ENCODE data around the gene NRGN.

Gene NRGN

GRCh38 chr11:124724979-124725718, 14.6 kb upstream of the NRGN start:
- Histone ChIP-seq H3K4me1 (ENCODE audit: control insufficient read depth, insufficient read depth, low read length) (no peaks in the 10 kb centered on the region), H3K27ac (ENCODE audit: low read depth, low read length) (no peak overlapping the region), H3K27me3 (ENCODE audit: control insufficient read depth, insufficient read depth, low read length) (peaks cover 4% of the 10 kb centered on the region)

GRCh38 chr11:124725719-124726105, 14.0 kb upstream of the NRGN start:
- H3K36me3 ChIP-seq (ENCODE audit: control insufficient read depth, insufficient read depth, low read length) = no peaks in the 10 kb centered on the region
- H3K4me3 ChIP-seq (ENCODE audit: low read length) = no peak overlapping the region
- H3K27ac ChIP-seq (ENCODE audit: low read depth, low read length) = no peak overlapping the region
- H3K27me3 ChIP-seq (ENCODE audit: control insufficient read depth, insufficient read depth, low read length) = peaks cover 4% of the 10 kb centered on the region
- H3K4me1 ChIP-seq (ENCODE audit: control insufficient read depth, insufficient read depth, low read length) = no peaks in the 10 kb centered on the region
- no peak overlapping the region for H3K9ac ChIP-seq (ENCODE audit: low read length)

More at GRCh38 chr11:124724979-124725718, 14.6 kb upstream of the NRGN start:
- Histone ChIP-seq H3K9ac (ENCODE audit: low read length) (no peak overlapping the region), H3K36me3 (ENCODE audit: control insufficient read depth, insufficient read depth, low read length) (no peaks in the 10 kb centered on the region), H3K4me3 (ENCODE audit: low read length) (no peak overlapping the region)

- no peak overlapping the region for H3K27ac ChIP-seq (ENCODE audit: low read depth, low read length)
- no peaks in the 10 kb centered on the region for H3K4me1 ChIP-seq (ENCODE audit: control insufficient read depth, insufficient read depth, low read length)
- H3K36me3 ChIP-seq (ENCODE audit: control insufficient read depth, insufficient read depth, low read length) = no peaks in the 10 kb centered on the region
- no peak overlapping the region for H3K4me3 ChIP-seq (ENCODE audit: low read length)
- no peaks in the 10 kb centered on the region for H3K27me3 ChIP-seq (ENCODE audit: control insufficient read depth, insufficient read depth, low read length)
- H3K9ac ChIP-seq (ENCODE audit: low read length) = no peak overlapping the region
Measured at GRCh38 chr11:124727474-124727873, 12.3 kb upstream of the NRGN start.

GRCh38 chr11:124728134-124728533, 11.6 kb upstream of the NRGN start:
- Histone ChIP-seq H3K27me3 (ENCODE audit: control insufficient read depth, insufficient read depth, low read length) (no peaks in the 10 kb centered on the region), H3K4me1 (ENCODE audit: control insufficient read depth, insufficient read depth, low read length) (no peaks in the 10 kb centered on the region), H3K27ac (ENCODE audit: low read depth, low read length) (no peak overlapping the region), H3K4me3 (ENCODE audit: low read length) (no peak overlapping the region), H3K36me3 (ENCODE audit: control insufficient read depth, insufficient read depth, low read length) (no peaks in the 10 kb centered on the region), H3K9ac (ENCODE audit: low read length) (no peak overlapping the region)

- H3K9ac ChIP-seq (ENCODE audit: low read length) = no peak overlapping the region
- no peaks in the 10 kb centered on the region for H3K4me1 ChIP-seq (ENCODE audit: control insufficient read depth, insufficient read depth, low read length)
- H3K4me3 ChIP-seq (ENCODE audit: low read length) = no peak overlapping the region
- no peak overlapping the region for H3K27ac ChIP-seq (ENCODE audit: low read depth, low read length)
- no peaks in the 10 kb centered on the region for H3K27me3 ChIP-seq (ENCODE audit: control insufficient read depth, insufficient read depth, low read length)
- no peaks in the 10 kb centered on the region for H3K36me3 ChIP-seq (ENCODE audit: control insufficient read depth, insufficient read depth, low read length)
Measured at GRCh38 chr11:124729571-124729970, 10.2 kb upstream of the NRGN start.

GRCh38 chr11:124732230-124732629, 7.5 kb upstream of the NRGN start:
- Histone ChIP-seq H3K36me3 (ENCODE audit: control insufficient read depth, insufficient read depth, low read length) (no peaks in the 10 kb centered on the region), H3K27ac (ENCODE audit: low read depth, low read length) (no peak overlapping the region), H3K27me3 (ENCODE audit: control insufficient read depth, insufficient read depth, low read length) (no peaks in the 10 kb centered on the region)

GRCh38 chr11:124736736-124737135, 3.0 kb upstream of the NRGN start:
- Histone ChIP-seq H3K4me1 (ENCODE audit: control insufficient read depth, insufficient read depth, low read length) (no peaks in the 10 kb centered on the region), H3K27ac (ENCODE audit: low read depth, low read length) (no peak overlapping the region), H3K27me3 (ENCODE audit: control insufficient read depth, insufficient read depth, low read length) (peaks cover 10% of the 10 kb centered on the region), H3K4me3 (ENCODE audit: low read length) (no peak overlapping the region), H3K9ac (ENCODE audit: low read length) (no peak overlapping the region), H3K36me3 (ENCODE audit: control insufficient read depth, insufficient read depth, low read length) (no peaks in the 10 kb centered on the region)

More at GRCh38 chr11:124732230-124732629, 7.5 kb upstream of the NRGN start:
- H3K4me3 ChIP-seq (ENCODE audit: low read length) = no peak overlapping the region
- no peaks in the 10 kb centered on the region for H3K4me1 ChIP-seq (ENCODE audit: control insufficient read depth, insufficient read depth, low read length)
- no peak overlapping the region for H3K9ac ChIP-seq (ENCODE audit: low read length)

- H3K4me1 ChIP-seq (ENCODE audit: control insufficient read depth, insufficient read depth, low read length) = no peaks in the 10 kb centered on the region
- H3K4me3 ChIP-seq (ENCODE audit: low read length) = no peak overlapping the region
- H3K9ac ChIP-seq (ENCODE audit: low read length) = no peak overlapping the region
- no peak overlapping the region for H3K27ac ChIP-seq (ENCODE audit: low read depth, low read length)
- no peaks in the 10 kb centered on the region for H3K36me3 ChIP-seq (ENCODE audit: control insufficient read depth, insufficient read depth, low read length)
- peaks cover 13% of the 10 kb centered on the region for H3K27me3 ChIP-seq (ENCODE audit: control insufficient read depth, insufficient read depth, low read length)
Measured at GRCh38 chr11:124737638-124738305, 2.0 kb upstream of the NRGN start.

- Histone ChIP-seq H3K27ac (ENCODE audit: low read depth, low read length) (no peak overlapping the region), H3K4me1 (ENCODE audit: control insufficient read depth, insufficient read depth, low read length) (no peaks in the 10 kb centered on the region), H3K9ac (ENCODE audit: low read length) (no peak overlapping the region), H3K4me3 (ENCODE audit: low read length) (peak overlapping the region; percentile 62), H3K36me3 (ENCODE audit: control insufficient read depth, insufficient read depth, low read length) (no peaks in the 10 kb centered on the region), H3K27me3 (ENCODE audit: control insufficient read depth, insufficient read depth, low read length) (peaks cover 16% of the 10 kb centered on the region)
Measured at GRCh38 chr11:124738713-124739478, 846 bp upstream of the NRGN start.

GRCh38 chr11:124740277-124740882, 638 bp downstream of the NRGN start:
- peaks cover 24% of the 10 kb centered on the region for H3K27me3 ChIP-seq (ENCODE audit: control insufficient read depth, insufficient read depth, low read length)
- H3K4me1 ChIP-seq (ENCODE audit: control insufficient read depth, insufficient read depth, low read length) = no peaks in the 10 kb centered on the region
- no peak overlapping the region for H3K9ac ChIP-seq (ENCODE audit: low read length)
- H3K36me3 ChIP-seq (ENCODE audit: control insufficient read depth, insufficient read depth, low read length) = no peaks in the 10 kb centered on the region
- no peak overlapping the region for H3K27ac ChIP-seq (ENCODE audit: low read depth, low read length)
- peak overlapping the region; percentile 67 for H3K4me3 ChIP-seq (ENCODE audit: low read length)

GRCh38 chr11:124742555-124742954, 2.8 kb downstream of the NRGN start:
- H3K27me3 ChIP-seq (ENCODE audit: control insufficient read depth, insufficient read depth, low read length) = peaks cover 34% of the 10 kb centered on the region
- no peak overlapping the region for H3K27ac ChIP-seq (ENCODE audit: low read depth, low read length)
- H3K9ac ChIP-seq (ENCODE audit: low read length) = no peak overlapping the region
- H3K4me1 ChIP-seq (ENCODE audit: control insufficient read depth, insufficient read depth, low read length) = no peaks in the 10 kb centered on the region
- no peak overlapping the region for H3K4me3 ChIP-seq (ENCODE audit: low read length)
- H3K36me3 ChIP-seq (ENCODE audit: control insufficient read depth, insufficient read depth, low read length) = no peaks in the 10 kb centered on the region

GRCh38 chr11:124743050-124743449, 3.3 kb downstream of the NRGN start:
- H3K27ac ChIP-seq (ENCODE audit: low read depth, low read length) = no peak overlapping the region
- H3K9ac ChIP-seq (ENCODE audit: low read length) = no peak overlapping the region
- H3K36me3 ChIP-seq (ENCODE audit: control insufficient read depth, insufficient read depth, low read length) = no peaks in the 10 kb centered on the region
- no peaks in the 10 kb centered on the region for H3K4me1 ChIP-seq (ENCODE audit: control insufficient read depth, insufficient read depth, low read length)
- no peak overlapping the region for H3K4me3 ChIP-seq (ENCODE audit: low read length)
- H3K27me3 ChIP-seq (ENCODE audit: control insufficient read depth, insufficient read depth, low read length) = peaks cover 32% of the 10 kb centered on the region

All from rectal smooth muscle tissue (tissue), 1 donor.